DND-41 (cell line): ENCODE measurements around the gene KCNIP4.
A peak's percentile ranks its signal among the peaks of the same experiment; 100 is the strongest.

ENCODE experiments used
- ATAC-seq: fragments of 200-7000 bp; cut with Tn5 transposase; 3 replicates; pipeline ENCODE4 v1.9.1; 2021; ENCODE audit warnings: low read depth; ENCODE audit not compliant: insufficient read depth
- DNase-seq: peaks from one replicate; pipeline ENCODE4 v3.0.0-alpha.2; 2020
- H2AFZ ChIP-seq: 2 replicates; pipeline ENCODE4 v1.6.0; 2012; ENCODE audit warnings: low read depth, low read length
- H3K27ac ChIP-seq: 2 replicates; pipeline ENCODE4 v1.5.1; 2012; ENCODE audit warnings: low read length, inconsistent platforms
- H3K27me3 ChIP-seq: fragments of 200-600 bp; sonication (generic); 2 replicates; pipeline ENCODE4 v1.6.0; 2012; ENCODE audit warnings: low read length, mild to moderate bottlenecking, inconsistent platforms; ENCODE audit not compliant: insufficient read depth, poor library complexity
- H3K36me3 ChIP-seq: 2 replicates; pipeline ENCODE4 v1.5.1; 2012; ENCODE audit warnings: low read length, inconsistent platforms; ENCODE audit not compliant: insufficient read depth
- H3K4me1 ChIP-seq: 2 replicates; pipeline ENCODE4 v1.5.1; 2012; ENCODE audit warnings: mild to moderate bottlenecking, low read length; ENCODE audit not compliant: insufficient read depth
- H3K4me2 ChIP-seq: 2 replicates; pipeline ENCODE4 v1.6.0; 2012; ENCODE audit warnings: mild to moderate bottlenecking, moderate library complexity, low read length, inconsistent platforms; ENCODE audit not compliant: insufficient read depth
- H3K4me3 ChIP-seq, 2 experiments: fragments of 200-600 bp in 1 of 2; shearing (Covaris generic) in 1 of 2; 2 replicates each; pipeline ENCODE4 v1.5.1; 2012 to 2016; ENCODE audit warnings: inconsistent platforms in 2 of 2, low read length in 2 of 2, mild to moderate bottlenecking in 2 of 2, low read depth in 1 of 2, moderate library complexity in 1 of 2
- H3K79me2 ChIP-seq: 2 replicates; pipeline ENCODE4 v1.6.0; 2012; ENCODE audit warnings: low read length, inconsistent platforms; ENCODE audit not compliant: insufficient read depth
- H3K9ac ChIP-seq: 2 replicates; pipeline ENCODE4 v1.6.0; 2012; ENCODE audit warnings: low read depth, mild to moderate bottlenecking, inconsistent platforms, low read length, moderate library complexity
- H3K9me3 ChIP-seq: 2 replicates; pipeline ENCODE4 v1.5.1; 2012; ENCODE audit warnings: low read length, moderate library complexity, mild to moderate bottlenecking, inconsistent platforms; ENCODE audit not compliant: insufficient read depth, severe bottlenecking
- H4K20me1 ChIP-seq: 2 replicates; pipeline ENCODE4 v1.6.0; 2012; ENCODE audit warnings: low read length; ENCODE audit not compliant: insufficient read depth
- CTCF ChIP-seq: IDR thresholded peaks from 2 replicates; pipeline ENCODE4 v1.5.1; 2012; ENCODE audit warnings: borderline replicate concordance, low read length, moderate library complexity, mild to moderate bottlenecking; ENCODE audit not compliant: poor library complexity, severe bottlenecking; ENCODE audit errors: extremely low read depth
- EZH2 ChIP-seq: IDR thresholded peaks from 3 replicates; pipeline ENCODE4 v1.6.1; 2012; ENCODE audit warnings: borderline replicate concordance, low read depth, mild to moderate bottlenecking, moderate library complexity, low read length, inconsistent platforms; ENCODE audit not compliant: severe bottlenecking

Gene KCNIP4

GRCh38 chr4:21514022-21514694 lies 434.4 kb downstream of the KCNIP4 start:
- TF ChIP-seq EZH2 (no peak), CTCF (no peak)
- no peak for ATAC-seq
- Histone ChIP-seq H3K4me1 (no peaks in the 10 kb centered on the region), H3K9me3 (no peaks in the 10 kb centered on the region), H3K27me3 (no peaks in the 10 kb centered on the region), H3K4me3 (no peak overlapping the region), H3K79me2 (no peaks in the 10 kb centered on the region), H2AFZ (no peak overlapping the region), H3K36me3 (no peaks in the 10 kb centered on the region), H4K20me1 (no peaks in the 10 kb centered on the region), H3K4me2 (no peak overlapping the region), H3K27ac (no peak overlapping the region), H3K9ac (no peak overlapping the region)
- DNase-seq, result no peak

- Histone ChIP-seq H3K9ac (no peak overlapping the region), H3K9me3 (no peaks in the 10 kb centered on the region), H3K4me3 (no peak overlapping the region), H3K27me3 (no peaks in the 10 kb centered on the region), H3K4me2 (no peak overlapping the region), H3K27ac (no peak overlapping the region), H4K20me1 (no peaks in the 10 kb centered on the region), H3K79me2 (no peaks in the 10 kb centered on the region), H3K4me1 (no peaks in the 10 kb centered on the region), H2AFZ (no peak overlapping the region), H3K36me3 (no peaks in the 10 kb centered on the region)
- ATAC-seq (no peak), DNase-seq (no peak)
- peak; percentile 13 for TF ChIP-seq CTCF
- no peak for TF ChIP-seq EZH2
These were observed 436.2 kb downstream of the KCNIP4 start for GRCh38 chr4:21512353-21512752.

GRCh38 chr4:21507439-21507838 lies 441.1 kb downstream of the KCNIP4 start:
- H3K9ac ChIP-seq, result no peak overlapping the region
- H2AFZ ChIP-seq, result no peak overlapping the region
- H3K9me3 ChIP-seq, result no peaks in the 10 kb centered on the region
- H3K4me3 ChIP-seq, result no peak overlapping the region
- H3K4me2 ChIP-seq, result no peak overlapping the region
- no peaks in the 10 kb centered on the region for H3K4me1 ChIP-seq
- H3K27me3 ChIP-seq, result no peaks in the 10 kb centered on the region
- H4K20me1 ChIP-seq, result no peaks in the 10 kb centered on the region
- DNase-seq (no peak), ATAC-seq (no peak)
- TF ChIP-seq EZH2 (no peak), CTCF (peak; percentile 34)
- H3K79me2 ChIP-seq, result no peaks in the 10 kb centered on the region
- H3K36me3 ChIP-seq, result no peaks in the 10 kb centered on the region
- no peak overlapping the region for H3K27ac ChIP-seq
